ENCODE data around the gene MTHFD2L. TPM values are rescaled to one million over a fixed set of nuclear protein-coding genes. Genes with fewer than 3 reads are reported as not detected.

Gene MTHFD2L
- total and polyA plus RNA-seq, 2 experiments from 2014 or later, result 20.0 to 32.0 TPM

- Histone ChIP-seq H3K79me2 (no peaks in the 10 kb centered on the region), H3K9me3 (ENCODE audit: low read depth) (no peaks in the 10 kb centered on the region), H3K9me2 (replicated peaks; ENCODE audit: insufficient read depth) (no peaks in the 10 kb centered on the region), H3K27me3 (no peaks in the 10 kb centered on the region), H3K4me1 (ENCODE audit: insufficient read depth) (no peaks in the 10 kb centered on the region), H3K4me2 (no peak overlapping the region), H3K36me3 (replicated peaks; ENCODE audit: insufficient read depth, low read depth) (no peaks in the 10 kb centered on the region), H3K27ac (no peak overlapping the region), H2AFZ (no peak overlapping the region), H4K20me1 (ENCODE audit: insufficient read depth, poor library complexity, severe bottlenecking) (no peaks in the 10 kb centered on the region), H3K4me3 (no peak overlapping the region)
- TF ChIP-seq, protein P1, sequence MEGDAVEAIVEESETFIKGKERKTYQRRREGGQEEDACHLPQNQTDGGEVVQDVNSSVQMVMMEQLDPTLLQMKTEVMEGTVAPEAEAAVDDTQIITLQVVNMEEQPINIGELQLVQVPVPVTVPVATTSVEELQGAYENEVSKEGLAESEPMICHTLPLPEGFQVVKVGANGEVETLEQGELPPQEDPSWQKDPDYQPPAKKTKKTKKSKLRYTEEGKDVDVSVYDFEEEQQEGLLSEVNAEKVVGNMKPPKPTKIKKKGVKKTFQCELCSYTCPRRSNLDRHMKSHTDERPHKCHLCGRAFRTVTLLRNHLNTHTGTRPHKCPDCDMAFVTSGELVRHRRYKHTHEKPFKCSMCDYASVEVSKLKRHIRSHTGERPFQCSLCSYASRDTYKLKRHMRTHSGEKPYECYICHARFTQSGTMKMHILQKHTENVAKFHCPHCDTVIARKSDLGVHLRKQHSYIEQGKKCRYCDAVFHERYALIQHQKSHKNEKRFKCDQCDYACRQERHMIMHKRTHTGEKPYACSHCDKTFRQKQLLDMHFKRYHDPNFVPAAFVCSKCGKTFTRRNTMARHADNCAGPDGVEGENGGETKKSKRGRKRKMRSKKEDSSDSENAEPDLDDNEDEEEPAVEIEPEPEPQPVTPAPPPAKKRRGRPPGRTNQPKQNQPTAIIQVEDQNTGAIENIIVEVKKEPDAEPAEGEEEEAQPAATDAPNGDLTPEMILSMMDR (IDR thresholded peaks at IDR 0.05; ENCODE audit: poor library complexity), result no peak
- TF ChIP-seq EZH2phosphoT487 (IDR thresholded peaks at IDR 0.05; ENCODE audit: low read depth, severe bottlenecking, unreplicated experiment), result no peak
- no peak for TF ChIP-seq EZH2 (IDR thresholded peaks at IDR 0.05; ENCODE audit: borderline replicate concordance)
- 86% methylated on average over 2 of the region's 2 CpGs for WGBS (ENCODE audit: low lambda C conversion rate, missing lambda C conversion rate)
- no peak for DNase-seq (ENCODE audit: low spot score)
Observed at GRCh38 chr4:74188912-74189311, 31.0 kb downstream of the MTHFD2L start.

DNA sequence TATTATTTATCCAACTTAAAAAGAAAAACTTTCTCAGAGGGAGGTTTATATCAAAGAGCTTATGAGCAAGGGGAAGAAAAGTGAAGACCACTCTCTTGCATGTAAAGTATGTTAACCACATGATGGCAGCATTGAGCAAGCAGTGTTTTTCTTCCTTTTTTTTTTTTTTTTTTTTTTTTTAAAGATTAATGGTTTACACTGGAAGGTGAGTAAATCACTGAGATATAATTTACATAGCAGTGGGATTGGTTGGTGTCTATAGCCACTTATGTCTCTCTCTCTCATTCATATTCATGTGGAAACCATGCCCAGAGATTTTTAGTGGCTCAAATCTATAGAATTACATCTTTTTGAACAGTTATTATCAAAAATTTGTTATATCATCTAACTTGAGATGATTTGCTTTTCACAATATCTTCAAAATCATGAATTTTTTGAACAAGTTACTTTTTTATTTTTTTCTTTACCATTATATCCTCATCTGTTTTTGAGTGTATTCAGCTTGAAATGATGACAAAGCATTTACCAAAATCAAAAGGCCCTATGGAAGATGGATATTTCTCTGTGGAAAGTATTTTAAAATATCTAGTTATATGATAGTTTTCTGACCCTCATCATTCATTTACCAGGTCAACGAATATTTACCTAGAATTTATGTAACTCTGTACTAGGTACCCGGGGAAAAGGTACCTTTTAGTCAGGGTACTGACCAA lies 31.6 kb downstream of the MTHFD2L start:
- H3K27me3 ChIP-seq, result no peaks in the 10 kb centered on the region
- TF ChIP-seq, protein P1 (IDR thresholded peaks at IDR 0.05; ENCODE audit: poor library complexity), result peak; percentile 76
- no peak for TF ChIP-seq EZH2phosphoT487 (IDR thresholded peaks at IDR 0.05; ENCODE audit: low read depth, severe bottlenecking, unreplicated experiment)
- no peak for TF ChIP-seq EZH2 (IDR thresholded peaks at IDR 0.05; ENCODE audit: borderline replicate concordance)
- no peaks in the 10 kb centered on the region for H3K4me1 ChIP-seq (ENCODE audit: insufficient read depth)
- no peaks in the 10 kb centered on the region for H3K9me3 ChIP-seq (ENCODE audit: low read depth)
- WGBS (ENCODE audit: low lambda C conversion rate, missing lambda C conversion rate), result 62% methylated on average over 2 of the region's 2 CpGs
- no peak overlapping the region for H2AFZ ChIP-seq
- H3K79me2 ChIP-seq, result no peaks in the 10 kb centered on the region
- no peaks in the 10 kb centered on the region for H4K20me1 ChIP-seq (ENCODE audit: insufficient read depth, poor library complexity, severe bottlenecking)
- H3K36me3 ChIP-seq (replicated peaks; ENCODE audit: insufficient read depth, low read depth), result no peaks in the 10 kb centered on the region
- H3K27ac ChIP-seq, result no peak overlapping the region
- no peaks in the 10 kb centered on the region for H3K9me2 ChIP-seq (replicated peaks; ENCODE audit: insufficient read depth)
- no peak overlapping the region for H3K4me3 ChIP-seq
- H3K4me2 ChIP-seq, result no peak overlapping the region
- peak; percentile 78 for DNase-seq (ENCODE audit: low spot score)

- no peaks in the 10 kb centered on the region for H3K36me3 ChIP-seq (replicated peaks; ENCODE audit: insufficient read depth, low read depth)
Observed at GRCh38 chr4:74190332-74190731, 32.4 kb downstream of the MTHFD2L start.

More at GRCh38 chr4:74190332-74190731, 32.4 kb downstream of the MTHFD2L start:
- Histone ChIP-seq H3K9me3 (ENCODE audit: low read depth) (no peaks in the 10 kb centered on the region), H3K79me2 (no peaks in the 10 kb centered on the region), H3K9me2 (replicated peaks; ENCODE audit: insufficient read depth) (no peaks in the 10 kb centered on the region), H3K4me1 (ENCODE audit: insufficient read depth) (no peaks in the 10 kb centered on the region), H2AFZ (no peak overlapping the region), H3K4me2 (no peak overlapping the region), H4K20me1 (ENCODE audit: insufficient read depth, poor library complexity, severe bottlenecking) (no peaks in the 10 kb centered on the region), H3K27me3 (no peaks in the 10 kb centered on the region), H3K27ac (no peak overlapping the region), H3K4me3 (no peak overlapping the region)
- 94% methylated on average over 4 of the region's 4 CpGs for WGBS (ENCODE audit: low lambda C conversion rate, missing lambda C conversion rate)
- TF ChIP-seq, protein P1 (IDR thresholded peaks at IDR 0.05; ENCODE audit: poor library complexity), result no peak
- TF ChIP-seq EZH2 (IDR thresholded peaks at IDR 0.05; ENCODE audit: borderline replicate concordance), result no peak
- no peak for TF ChIP-seq EZH2phosphoT487 (IDR thresholded peaks at IDR 0.05; ENCODE audit: low read depth, severe bottlenecking, unreplicated experiment)
- DNase-seq (ENCODE audit: low spot score), result no peak
